Gastroesophageal sphincter (tissue), 4 donors: ENCODE measurements around the gene SIGMAR1. TPM values are rescaled to one million over a fixed set of nuclear protein-coding genes. Genes with fewer than 3 reads are reported as not detected.

Source experiments
- ATAC-seq: fragments of 150-250 bp; one replicate; pipeline ENCODE4 v1.9.1; 2016; ENCODE audit warnings: mild to moderate bottlenecking, moderate library complexity
- H3K27ac ChIP-seq, 4 donors: fragments of 200-600 bp; sonication (generic) in 3 of 4; 1 replicate in 3 of 4; 2 replicates in 1 of 4; pipeline ENCODE4 v1.5.1; 2016 to 2019
- H3K27me3 ChIP-seq: fragments of 200-600 bp; sonication (generic); one replicate; pipeline ENCODE4 v1.5.1; 2019
- H3K36me3 ChIP-seq, 2 donors: fragments of 200-600 bp; sonication (generic); one replicate each; pipeline ENCODE4 v1.5.1; 2019; ENCODE audit warnings: control low read depth in 1 of 2
- H3K4me1 ChIP-seq, 3 donors: fragments of 200-600 bp; sonication (generic); 1 replicate in 2 of 3; 2 replicates in 1 of 3; pipeline ENCODE4 v1.5.1; 2016 to 2019; ENCODE audit warnings: control low read depth in 2 of 3
- H3K4me3 ChIP-seq, 2 donors: fragments of 200-600 bp; sonication (generic); one replicate each; pipeline ENCODE4 v1.5.1; 2019; ENCODE audit warnings: mild to moderate bottlenecking in 1 of 2, moderate library complexity in 1 of 2
- H3K9me3 ChIP-seq, 3 donors: fragments of 200-600 bp; sonication (generic); one replicate each; pipeline ENCODE4 v1.5.1; 2017 to 2019; ENCODE audit warnings: control low read depth in 2 of 3
- EP300 ChIP-seq: sonication (generic); formaldehyde crosslinking; IDR thresholded peaks from one replicate; pipeline ENCODE4 v1.6.1; 2017; ENCODE audit warnings: antibody characterized with exemption, mild to moderate bottlenecking
- POLR2A ChIP-seq, 2 donors: fragments of 450-650 bp; IDR thresholded peaks; one replicate each; pipeline ENCODE4 v1.6.1; 2017; ENCODE audit warnings: antibody characterized with exemption in 2 of 2, mild to moderate bottlenecking in 2 of 2, moderate library complexity in 1 of 2
- POLR2AphosphoS5 ChIP-seq: sonication (generic); formaldehyde crosslinking; IDR thresholded peaks from one replicate; pipeline ENCODE4 v1.6.1; 2017; ENCODE audit warnings: antibody characterized with exemption
- WGBS, 2 donors: methylation state at CpG; one replicate each; pipeline ENCODE4 v1.1.5; 2018; ENCODE audit warnings: low coverage in 1 of 2; 5-methylcytosine and 5-hydroxymethylcytosine counted together
- total RNA-seq, 4 donors: library from RNA; depleted of rRNA; stranded (reverse); fragments of >200 nt; gene quantifications; one replicate each; pipeline ENCODE4 v1.1.0, GENCODE V29; 2016
- TF ChIP-seq, protein P1 (sequence below), 4 experiments: fragments of 200-600 bp in 2 of 4; fragments of 450-650 bp in 2 of 4; sonication (generic) in 1 of 4; IDR thresholded peaks; one replicate each; pipeline ENCODE4 v1.5.1; 2017 to 2019; ENCODE audit warnings: antibody characterized with exemption in 4 of 4, mild to moderate bottlenecking in 2 of 4, moderate library complexity in 2 of 4

The SIGMAR1 gene
- total RNA-seq, 4 donors from 2014 or later, result 58.2 to 152 (median 87.8) TPM

DNA sequence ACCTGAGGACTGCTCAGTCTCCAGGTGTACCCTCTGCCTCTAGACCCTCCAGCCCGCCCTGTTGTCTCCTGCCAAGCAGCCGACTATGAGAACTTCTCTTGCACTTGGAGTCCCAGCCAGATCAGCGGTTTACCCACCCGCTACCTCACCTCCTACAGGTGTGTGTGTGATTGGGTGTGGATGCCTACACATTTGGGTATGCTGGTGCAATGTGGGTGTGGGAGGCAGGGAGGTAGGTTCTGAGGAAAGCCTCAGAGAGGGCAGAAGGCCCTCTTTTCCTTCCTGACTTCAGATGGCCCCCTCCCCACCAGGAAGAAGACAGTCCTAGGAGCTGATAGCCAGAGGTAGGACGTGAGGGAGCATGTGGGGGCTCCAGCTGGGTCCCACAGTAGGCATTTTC is 19.4 kb upstream of the SIGMAR1 start:
- Histone ChIP-seq H3K27me3 (no peaks in the 10 kb centered on the region), H3K4me1 (peaks cover 0 to 39% (median 36%) of the 10 kb centered on the region in 3 donors), H3K27ac (no peak overlapping the region), H3K36me3 (peaks cover 0 to 47% of the 10 kb centered on the region in 2 donors), H3K4me3 (no peak overlapping the region), H3K9me3 (no peaks in the 10 kb centered on the region)
- ATAC-seq, result no peak
- TF ChIP-seq, protein P1, sequence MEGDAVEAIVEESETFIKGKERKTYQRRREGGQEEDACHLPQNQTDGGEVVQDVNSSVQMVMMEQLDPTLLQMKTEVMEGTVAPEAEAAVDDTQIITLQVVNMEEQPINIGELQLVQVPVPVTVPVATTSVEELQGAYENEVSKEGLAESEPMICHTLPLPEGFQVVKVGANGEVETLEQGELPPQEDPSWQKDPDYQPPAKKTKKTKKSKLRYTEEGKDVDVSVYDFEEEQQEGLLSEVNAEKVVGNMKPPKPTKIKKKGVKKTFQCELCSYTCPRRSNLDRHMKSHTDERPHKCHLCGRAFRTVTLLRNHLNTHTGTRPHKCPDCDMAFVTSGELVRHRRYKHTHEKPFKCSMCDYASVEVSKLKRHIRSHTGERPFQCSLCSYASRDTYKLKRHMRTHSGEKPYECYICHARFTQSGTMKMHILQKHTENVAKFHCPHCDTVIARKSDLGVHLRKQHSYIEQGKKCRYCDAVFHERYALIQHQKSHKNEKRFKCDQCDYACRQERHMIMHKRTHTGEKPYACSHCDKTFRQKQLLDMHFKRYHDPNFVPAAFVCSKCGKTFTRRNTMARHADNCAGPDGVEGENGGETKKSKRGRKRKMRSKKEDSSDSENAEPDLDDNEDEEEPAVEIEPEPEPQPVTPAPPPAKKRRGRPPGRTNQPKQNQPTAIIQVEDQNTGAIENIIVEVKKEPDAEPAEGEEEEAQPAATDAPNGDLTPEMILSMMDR (IDR thresholded peaks at IDR 0.05), result no peak
- TF ChIP-seq POLR2A (IDR thresholded peaks at IDR 0.05) (no peak), EP300 (no peak), POLR2AphosphoS5 (no peak)
- whole genome bisulfite sequencing, 2 donors, result 100% methylated on average over 1 of the region's 5 CpGs; no CpG with 5 or more reads in 1 of the 2 donors

DNA sequence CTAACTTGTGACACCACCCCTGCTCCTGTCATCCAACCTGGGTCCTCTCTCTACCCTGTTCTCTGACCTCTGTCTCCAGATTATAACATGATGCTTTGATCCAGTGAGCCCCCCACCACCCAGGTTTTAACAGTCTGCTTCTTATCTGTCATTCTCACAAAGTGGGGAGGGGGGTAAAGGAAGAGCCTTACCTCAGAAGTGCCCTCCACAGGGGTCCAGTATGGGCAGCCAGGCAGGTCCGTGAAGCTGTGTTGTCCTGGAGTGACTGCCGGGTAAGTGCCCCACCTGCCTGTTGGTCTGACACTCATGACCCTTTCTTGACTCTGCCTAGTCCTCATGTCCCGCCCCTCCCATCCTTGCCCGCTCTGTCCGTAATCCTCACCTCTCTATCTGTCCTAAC is 17.8 kb upstream of the SIGMAR1 start:
- ATAC-seq, result no peak
- no peak for TF ChIP-seq EP300
- TF ChIP-seq, protein P1 (IDR thresholded peaks at IDR 0.05), result no peak
- no peak for TF ChIP-seq POLR2AphosphoS5
- no peak for TF ChIP-seq POLR2A (IDR thresholded peaks at IDR 0.05)
- WGBS, 2 donors, result 87 to 88% methylated on average over 3 to 5 of the region's 5 CpGs
- Histone ChIP-seq H3K4me3 (no peak overlapping the region), H3K9me3 (no peaks in the 10 kb centered on the region), H3K27me3 (no peaks in the 10 kb centered on the region), H3K4me1 (peaks cover 0 to 53% (median 46%) of the 10 kb centered on the region in 3 donors), H3K36me3 (peaks cover 0 to 32% of the 10 kb centered on the region in 2 donors), H3K27ac (peak overlapping the region; percentile 17 to 95 (median 86))

DNA sequence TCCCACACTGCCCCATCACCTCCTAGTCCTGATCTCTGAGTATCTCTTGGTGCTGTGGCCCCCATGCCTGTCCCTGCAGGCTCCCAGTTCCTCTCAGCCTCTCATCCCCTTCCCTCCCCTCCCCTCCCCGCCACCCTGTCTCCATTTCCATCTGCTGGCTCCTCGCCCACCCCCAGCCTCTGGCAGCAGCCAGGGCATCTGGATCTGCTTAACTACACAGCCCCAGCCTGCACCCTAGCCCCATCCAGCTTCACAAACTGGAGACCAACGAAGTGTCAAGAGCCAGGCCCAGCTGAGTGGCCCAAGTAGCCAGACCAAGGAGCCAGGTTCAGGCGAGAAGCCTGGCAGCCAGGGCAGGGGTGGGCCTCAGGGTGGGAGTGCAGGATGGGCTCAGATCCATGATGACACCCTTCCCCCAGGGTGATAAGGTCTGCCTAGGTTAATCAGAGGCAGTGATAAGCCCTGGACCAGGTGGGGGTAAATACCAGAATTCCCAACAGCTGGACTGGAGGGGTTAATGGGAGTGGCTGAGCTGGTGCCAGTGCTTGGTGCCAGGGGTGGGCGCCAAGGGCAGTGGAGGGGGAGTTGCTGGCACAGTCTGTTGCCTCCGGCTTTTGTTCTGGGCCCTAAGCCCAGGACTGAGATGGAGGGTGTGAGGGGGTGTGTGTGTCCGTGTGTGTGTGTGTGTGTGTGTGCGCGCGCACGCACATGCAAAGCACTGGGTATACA is 16.9 kb upstream of the SIGMAR1 start:
- no peaks in the 10 kb centered on the region for H3K9me3 ChIP-seq
- no peaks in the 10 kb centered on the region for H3K27me3 ChIP-seq
- ATAC-seq, result peak; percentile 68
- H3K4me3 ChIP-seq, result peak overlapping the region in 1 of 2 donors; percentile 53
- H3K27ac ChIP-seq, result peak overlapping the region; percentile 19 to 95 (median 86)
- H3K4me1 ChIP-seq, result peaks cover 0 to 53% (median 46%) of the 10 kb centered on the region in 3 donors
- TF ChIP-seq POLR2AphosphoS5, result peak; percentile 90
- TF ChIP-seq EP300, result no peak
- whole genome bisulfite sequencing, 2 donors, result 0 to 6% methylated on average over 2 to 3 of the region's 11 CpGs
- H3K36me3 ChIP-seq, result peaks cover 0 to 30% of the 10 kb centered on the region in 2 donors

DNA sequence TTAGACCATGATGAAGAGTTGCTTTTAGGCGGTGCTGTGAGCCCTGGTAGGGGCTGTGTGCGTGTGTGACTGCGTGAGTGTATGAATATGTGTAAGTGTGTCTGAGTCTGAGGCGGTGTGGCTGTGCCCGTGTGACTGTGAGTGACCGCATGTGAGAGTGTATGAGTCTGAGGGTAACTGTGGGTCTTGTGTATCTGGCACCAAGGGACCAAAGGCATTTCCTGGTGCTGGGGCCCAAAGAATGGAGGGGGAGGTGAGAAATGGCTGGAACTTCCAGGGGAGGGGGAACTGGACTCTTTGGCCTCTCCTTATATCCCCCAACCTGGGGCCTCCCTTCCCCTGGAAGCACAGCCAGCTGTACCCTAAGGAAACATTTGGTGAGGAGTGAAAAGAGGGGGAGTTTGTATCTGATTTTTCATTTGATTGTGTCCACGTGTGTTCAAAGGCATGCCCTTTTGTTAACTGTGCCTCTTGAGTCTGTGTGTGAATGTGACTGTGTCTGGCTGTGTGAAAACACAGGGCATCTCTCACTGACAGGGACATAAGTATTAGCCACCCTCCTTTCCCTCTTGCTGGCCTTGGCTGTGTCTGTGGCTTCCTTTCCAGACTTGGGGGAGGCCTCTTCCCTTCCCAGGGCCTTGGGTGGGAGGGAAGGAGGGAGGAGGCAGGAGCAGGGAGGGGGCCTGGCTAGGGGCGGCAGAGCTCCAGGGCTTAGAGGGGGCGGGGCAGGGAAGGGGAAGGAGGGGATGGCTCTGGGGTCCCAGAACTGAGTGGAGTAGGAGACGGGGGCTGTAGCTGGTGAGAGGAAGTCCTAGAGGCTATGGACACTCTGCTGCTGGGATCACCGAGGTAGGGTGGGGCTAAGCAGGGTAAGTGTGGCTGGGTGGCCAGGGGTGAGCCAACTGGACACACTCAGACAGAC is 15.8 kb upstream of the SIGMAR1 start:
- Histone ChIP-seq H3K4me3 (peak overlapping the region in 1 of 2 donors; percentile 53), H3K9me3 (no peaks in the 10 kb centered on the region), H3K36me3 (peaks cover 0 to 30% of the 10 kb centered on the region in 2 donors), H3K4me1 (peaks cover 0 to 61% (median 46%) of the 10 kb centered on the region in 3 donors), H3K27me3 (no peaks in the 10 kb centered on the region), H3K27ac (peak overlapping the region; percentile 19 to 95 (median 86))
- TF ChIP-seq, protein P1 (IDR thresholded peaks at IDR 0.05), result no peak
- TF ChIP-seq POLR2A (IDR thresholded peaks at IDR 0.05) (no peak), EP300 (no peak), POLR2AphosphoS5 (no peak)
- WGBS, 2 donors, result 13 to 29% methylated on average over 2 to 6 of the region's 11 CpGs
- ATAC-seq, result no peak

DNA sequence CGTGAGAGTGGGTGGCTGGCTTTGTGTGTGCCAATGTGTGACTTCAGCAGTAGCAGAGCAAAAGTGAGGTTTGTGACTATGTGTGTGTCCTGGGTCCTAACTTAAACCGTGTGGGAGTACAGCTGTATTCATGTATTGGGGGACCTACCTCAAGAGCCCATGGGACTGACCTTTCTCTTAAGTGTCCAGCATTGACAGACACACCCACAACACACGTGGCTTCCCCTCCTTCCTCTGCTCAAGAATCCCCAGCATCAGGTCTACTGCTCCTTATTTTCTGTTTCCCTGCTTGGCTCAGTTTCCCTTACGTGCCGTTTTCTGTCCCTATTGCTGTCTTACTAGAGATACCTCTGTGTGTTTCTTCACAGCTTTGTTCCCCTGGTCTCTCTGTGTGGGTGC is 15.0 kb upstream of the SIGMAR1 start:
- Histone ChIP-seq H3K27me3 (no peaks in the 10 kb centered on the region), H3K4me1 (peaks cover 2 to 69% (median 53%) of the 10 kb centered on the region in 3 donors), H3K27ac (peak overlapping the region; percentile 19 to 95 (median 86)), H3K36me3 (peaks cover 0 to 31% of the 10 kb centered on the region in 2 donors), H3K9me3 (no peaks in the 10 kb centered on the region), H3K4me3 (peak overlapping the region; percentile 23 to 53)
- 3 to 6% methylated on average over 4 to 5 of the region's 5 CpGs for WGBS, 2 donors
- TF ChIP-seq EP300 (no peak), POLR2AphosphoS5 (no peak), POLR2A (IDR thresholded peaks at IDR 0.05) (no peak)
- TF ChIP-seq, protein P1 (IDR thresholded peaks at IDR 0.05), result no peak
- ATAC-seq, result no peak
